GM23338 (cell line): Measurements from ENCODE around the gene ATP5F1B. TPM values are rescaled to one million over a fixed set of nuclear protein-coding genes. Genes with fewer than 3 reads are reported as not detected.

Source experiments
- ATAC-seq: fragments of 200-7000 bp; cut with Tn5 transposase; 3 replicates; pipeline ENCODE4 v1.9.1; 2020
- DNase-seq: peaks from one replicate; pipeline ENCODE4 v3.0.0-alpha.2; 2015; ENCODE audit warnings: low spot score
- H2AFZ ChIP-seq: fragments of 200-600 bp; sonication (generic); 2 replicates; pipeline ENCODE4 v1.8.0; 2016; ENCODE audit warnings: antibody characterized with exemption, mild to moderate bottlenecking, moderate library complexity
- H3F3A ChIP-seq: fragments of 200-600 bp; sonication (generic); replicated peaks from 2 replicates; pipeline ENCODE4 v1.8.0; 2017; ENCODE audit warnings: antibody characterized with exemption, mixed run types, low read depth
- H3K27ac ChIP-seq: fragments of 200-600 bp; sonication (generic); 2 replicates; pipeline ENCODE4 v1.6.1; 2016; ENCODE audit warnings: low read depth
- H3K27me3 ChIP-seq: fragments of 200-600 bp; sonication (generic); 2 replicates; pipeline ENCODE4 v1.8.0; 2016; ENCODE audit warnings: mild to moderate bottlenecking, mixed run types, moderate library complexity; ENCODE audit not compliant: insufficient read depth
- H3K36me3 ChIP-seq: fragments of 200-600 bp; sonication (generic); 2 replicates; pipeline ENCODE4 v1.8.0; 2016; ENCODE audit warnings: mild to moderate bottlenecking; ENCODE audit not compliant: insufficient read depth
- H3K4me1 ChIP-seq: fragments of 200-600 bp; sonication (generic); 2 replicates; pipeline ENCODE4 v1.8.0; 2016; ENCODE audit warnings: mild to moderate bottlenecking, moderate library complexity; ENCODE audit not compliant: insufficient read depth
- H3K4me2 ChIP-seq: fragments of 200-600 bp; sonication (generic); 2 replicates; pipeline ENCODE4 v1.7.1; 2017; ENCODE audit warnings: mixed run types
- H3K4me3 ChIP-seq: fragments of 200-600 bp; sonication (generic); 2 replicates; pipeline ENCODE4 v1.6.1; 2016; ENCODE audit warnings: mixed run types
- H3K79me2 ChIP-seq: fragments of 200-600 bp; sonication (generic); replicated peaks from 2 replicates; pipeline ENCODE4 v1.8.0; 2017; ENCODE audit warnings: mild to moderate bottlenecking; ENCODE audit not compliant: insufficient read depth
- H3K9me2 ChIP-seq: fragments of 200-600 bp; sonication (generic); 2 replicates; pipeline ENCODE4 v1.8.0; 2017; ENCODE audit not compliant: insufficient read depth
- H4K20me1 ChIP-seq: fragments of 200-600 bp; sonication (generic); replicated peaks from 2 replicates; pipeline ENCODE4 v1.8.0; 2017; ENCODE audit warnings: mild to moderate bottlenecking; ENCODE audit not compliant: insufficient read depth
- H3K27ac Mint-ChIP-seq: 2 replicates; pipeline ENCODE4 v1.8.0; 2020; ENCODE audit warnings: inconsistent platforms, mild to moderate bottlenecking, moderate library complexity, mixed read lengths
- H3K27me3 Mint-ChIP-seq: 3 replicates; pipeline ENCODE4 v1.8.0; 2022; ENCODE audit warnings: low read depth, mild to moderate bottlenecking, moderate library complexity, mixed read lengths, inconsistent platforms; ENCODE audit not compliant: insufficient read depth, poor library complexity
- H3K36me3 Mint-ChIP-seq: 3 replicates; pipeline ENCODE4 v1.8.0; 2021; ENCODE audit warnings: low read depth, mild to moderate bottlenecking, inconsistent platforms, moderate library complexity, mixed read lengths
- H3K4me1 Mint-ChIP-seq: 3 replicates; pipeline ENCODE4 v1.8.0; 2020; ENCODE audit warnings: mild to moderate bottlenecking, inconsistent platforms, mixed read lengths
- H3K4me3 Mint-ChIP-seq: 3 replicates; pipeline ENCODE4 v1.8.0; 2021; ENCODE audit warnings: moderate library complexity, mild to moderate bottlenecking, inconsistent platforms, mixed read lengths
- H3K9me3 Mint-ChIP-seq: 3 replicates; pipeline ENCODE4 v1.8.0; 2020; ENCODE audit warnings: moderate library complexity, mild to moderate bottlenecking, inconsistent platforms, mixed read lengths
- POLR2AphosphoS5 ChIP-seq: IDR thresholded peaks from 2 replicates; pipeline ENCODE4 v1.6.1; 2016; ENCODE audit warnings: antibody characterized with exemption, low read depth
- ZNF462 ChIP-seq: fragments of 250-450 bp; sonication (Bioruptor Pico); IDR thresholded peaks from 2 replicates; pipeline ENCODE4 v1.5.0; 2020; ENCODE audit warnings: mild to moderate bottlenecking, moderate library complexity
- polyA plus RNA-seq: library from polyadenylated mRNA; unstranded; fragments of >200 nt; fragmentation: Nextera tagmentation; extraction: Ambion mirVana; gene quantifications from 2 replicates; pipeline ENCODE4 v1.2.1, GENCODE V29; 2016
- total RNA-seq: library from RNA; depleted of rRNA; stranded (reverse); fragments of >200 nt; shearing (Covaris generic); gene quantifications from 2 replicates; pipeline ENCODE4 v1.2.3, GENCODE V29; 2014

ATP5F1B gene
- total and polyA plus RNA-seq, 2 experiments from 2014 or later: 763 to 956 TPM

GRCh38 chr12:56635806-56636674, 9.7 kb downstream of the ATP5F1B start:
- Histone ChIP-seq H3K27ac (peak overlapping the region; percentile 45), H3K9me2 (no peaks in the 10 kb centered on the region), H4K20me1 (peaks cover 5% of the 10 kb centered on the region), H3K27me3 (no peaks in the 10 kb centered on the region), H3K4me2 (peak overlapping the region; percentile 99), H3F3A (peaks cover 39% of the 10 kb centered on the region), H2AFZ (no peak overlapping the region), H3K79me2 (peaks cover 10% of the 10 kb centered on the region), H3K4me3 (peak overlapping the region; percentile 70), H3K4me1 (peaks cover 32% of the 10 kb centered on the region), H3K36me3 (peaks cover 32% of the 10 kb centered on the region)
- Mint-ChIP-seq H3K27ac (peak overlapping the region; percentile 93), H3K9me3 (no peaks in the 10 kb centered on the region; the same call in 2 of the 3 replicates), H3K27me3 (peaks cover 26% of the 10 kb centered on the region), H3K36me3 (peaks cover 39% of the 10 kb centered on the region), H3K4me3 (peak overlapping the region; percentile 99), H3K4me1 (peaks cover 54% of the 10 kb centered on the region)
- TF ChIP-seq ZNF462 (CRISPR knock-in tag): no peak
- peak; percentile 27 for TF ChIP-seq POLR2AphosphoS5
- DNase-seq: peak; percentile 81
- ATAC-seq: peak; percentile 47
